ENCODE data around the gene FOXB1. TPM values are rescaled to one million over a fixed set of nuclear protein-coding genes. Genes with fewer than 3 reads are reported as not detected.

Gene FOXB1
- polyA plus RNA-seq, 3 donors = not detected

- Mint-ChIP-seq H3K4me1 (no peaks in the 10 kb centered on the region), H3K36me3 (no peaks in the 10 kb centered on the region), H3K27me3 (ENCODE audit: low read depth in 3 of 3) (peaks cover 2 to 4% (median 2%) of the 10 kb centered on the region in 3 donors), H3K27ac (no peak overlapping the region), H3K9me3 (peaks cover 8 to 16% (median 10%) of the 10 kb centered on the region in 7 donors), H3K4me3 (no peak overlapping the region)
- Histone ChIP-seq H3K4me2 (replicated peaks; ENCODE audit: extremely low read depth, low read length, poor library complexity, severe bottlenecking) (no peak overlapping the region), H3K9me3 (replicated peaks in 1 of 2; ENCODE audit: control insufficient read depth in 1 of 2, insufficient read depth in 1 of 2, low read length in 2 of 2) (no peaks in the 10 kb centered on the region), H3K9ac (ENCODE audit: insufficient read depth, low read length, poor library complexity, severe bottlenecking) (no peak overlapping the region), H2AFZ (ENCODE audit: insufficient read depth, low read depth, low read length, poor library complexity, severe bottlenecking) (no peak overlapping the region), H3K27ac (ENCODE audit: low read depth in 1 of 2, low read length in 2 of 2) (no peak overlapping the region), H3K4me1 (ENCODE audit: control insufficient read depth in 1 of 2, insufficient read depth in 2 of 2, low read length in 2 of 2) (no peaks in the 10 kb centered on the region), H3K36me3 (replicated peaks in 1 of 2; ENCODE audit: control insufficient read depth in 1 of 2, insufficient read depth in 2 of 2, low read length in 2 of 2) (no peaks in the 10 kb centered on the region), H3K27me3 (ENCODE audit: control insufficient read depth in 2 of 2, insufficient read depth in 2 of 2, low read length in 2 of 2) (no peaks in the 10 kb centered on the region), H3K4me3 (replicated peaks in 1 of 3; ENCODE audit: low read depth in 2 of 3, low read length in 3 of 3) (no peak overlapping the region), H3K79me2 (ENCODE audit: insufficient read depth, low read length) (no peaks in the 10 kb centered on the region), H4K20me1 (ENCODE audit: insufficient read depth, low read length) (no peaks in the 10 kb centered on the region)
- TF ChIP-seq CTCF (IDR thresholded peaks at IDR 0.05) = no peak
- DNase-seq = no peak
- intact Hi-C loops (cut with micrococcal nuclease) = no loop called here
- no CpG with 5 or more reads among the region's 1 CpG for WGBS (ENCODE audit: insufficient coverage)
These were observed 45.8 kb downstream of the FOXB1 start for GRCh38 chr15:60049948-60050347.

GRCh38 chr15:60052796-60053195 lies 48.7 kb downstream of the FOXB1 start:
- peaks cover 0 to 4% (median 2%) of the 10 kb centered on the region in 3 donors for H3K27me3 Mint-ChIP-seq (ENCODE audit: low read depth in 3 of 3)
- Histone ChIP-seq H3K4me2 (replicated peaks; ENCODE audit: extremely low read depth, low read length, poor library complexity, severe bottlenecking) (no peak overlapping the region), H4K20me1 (ENCODE audit: insufficient read depth, low read length) (no peaks in the 10 kb centered on the region), H3K4me1 (ENCODE audit: control insufficient read depth in 1 of 2, insufficient read depth in 2 of 2, low read length in 2 of 2) (no peaks in the 10 kb centered on the region), H3K27me3 (ENCODE audit: control insufficient read depth in 2 of 2, insufficient read depth in 2 of 2, low read length in 2 of 2) (no peaks in the 10 kb centered on the region), H3K36me3 (replicated peaks in 1 of 2; ENCODE audit: control insufficient read depth in 1 of 2, insufficient read depth in 2 of 2, low read length in 2 of 2) (no peaks in the 10 kb centered on the region), H2AFZ (ENCODE audit: insufficient read depth, low read depth, low read length, poor library complexity, severe bottlenecking) (no peak overlapping the region), H3K9ac (ENCODE audit: insufficient read depth, low read length, poor library complexity, severe bottlenecking) (no peak overlapping the region), H3K79me2 (ENCODE audit: insufficient read depth, low read length) (no peaks in the 10 kb centered on the region), H3K4me3 (replicated peaks in 1 of 3; ENCODE audit: low read depth in 2 of 3, low read length in 3 of 3) (no peak overlapping the region), H3K27ac (ENCODE audit: low read depth in 1 of 2, low read length in 2 of 2) (no peak overlapping the region), H3K9me3 (replicated peaks in 1 of 2; ENCODE audit: control insufficient read depth in 1 of 2, insufficient read depth in 1 of 2, low read length in 2 of 2) (no peaks in the 10 kb centered on the region)
- H3K36me3 Mint-ChIP-seq = no peaks in the 10 kb centered on the region
- intact Hi-C loops (cut with micrococcal nuclease) = no loop called here
- no peak for DNase-seq
- no CpG with 5 or more reads among the region's 2 CpGs for WGBS (ENCODE audit: insufficient coverage)
- no peak overlapping the region for H3K4me3 Mint-ChIP-seq
- no peak for TF ChIP-seq CTCF (IDR thresholded peaks at IDR 0.05)
- no peaks in the 10 kb centered on the region for H3K4me1 Mint-ChIP-seq
- H3K27ac Mint-ChIP-seq = no peak overlapping the region
- peaks cover 8 to 16% (median 12%) of the 10 kb centered on the region in 7 donors for H3K9me3 Mint-ChIP-seq

Measured in CD14-positive monocyte (primary cell).